SIG-M5 treated with dmso at 0.1 percent for 504 hours (cell line): ENCODE measurements around the gene PDE4D.

Experiments
- DNase-seq: peaks from one replicate; lab custom pipeline; 2025; ENCODE audit not compliant: unreplicated experiment; lab: John Stamatoyannopoulos, UW

The PDE4D gene

GRCh38 chr5:59661954-59662615 lies 231.4 kb downstream of the PDE4D start:
- DNase-seq: no peak

- no peak for DNase-seq
Observed at GRCh38 chr5:59661311-59661710, 232.2 kb downstream of the PDE4D start.

GRCh38 chr5:59660737-59661136 lies 232.8 kb downstream of the PDE4D start:
- DNase-seq: no peak

DNA sequence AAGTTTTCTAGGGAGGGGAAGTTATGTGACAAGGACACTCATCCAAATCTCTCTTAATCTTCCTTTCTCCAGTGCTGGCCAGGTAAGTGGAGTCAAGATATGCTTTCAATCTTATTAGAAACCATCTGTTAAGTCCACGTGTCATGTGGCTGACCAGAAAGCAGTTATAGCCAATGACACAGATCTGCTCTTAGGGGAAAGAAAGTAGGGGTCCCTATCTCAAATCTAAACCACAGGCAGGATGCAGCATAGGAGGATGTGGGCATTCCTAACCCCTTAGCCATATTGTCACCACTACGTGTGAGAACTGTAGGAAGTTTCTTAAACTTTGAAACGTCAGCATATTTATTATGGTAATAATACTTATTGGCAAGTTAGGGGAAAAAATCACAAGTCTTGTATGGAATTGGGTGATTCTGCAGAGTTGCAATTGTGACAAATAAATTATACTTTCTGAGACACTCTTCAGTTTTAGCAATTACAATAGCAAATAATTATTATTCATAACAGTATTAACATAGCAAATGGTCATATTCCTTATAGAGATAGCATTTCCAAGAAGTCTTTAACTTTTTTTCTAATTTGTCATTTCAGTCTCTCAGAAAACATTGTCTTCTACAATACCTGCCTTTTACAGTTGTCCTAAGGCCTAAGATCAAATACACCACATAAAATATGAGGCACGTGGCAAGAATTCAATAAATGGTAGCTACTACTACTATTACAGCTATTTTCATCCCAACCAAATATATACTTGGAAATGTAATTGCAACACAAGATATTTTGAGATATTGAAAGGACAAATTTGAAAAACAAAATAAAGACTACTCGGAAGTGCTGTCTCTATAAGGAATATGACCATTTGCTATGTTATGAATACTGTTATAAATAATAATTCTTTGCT lies 236.9 kb downstream of the PDE4D start:
- no peak for DNase-seq

DNA sequence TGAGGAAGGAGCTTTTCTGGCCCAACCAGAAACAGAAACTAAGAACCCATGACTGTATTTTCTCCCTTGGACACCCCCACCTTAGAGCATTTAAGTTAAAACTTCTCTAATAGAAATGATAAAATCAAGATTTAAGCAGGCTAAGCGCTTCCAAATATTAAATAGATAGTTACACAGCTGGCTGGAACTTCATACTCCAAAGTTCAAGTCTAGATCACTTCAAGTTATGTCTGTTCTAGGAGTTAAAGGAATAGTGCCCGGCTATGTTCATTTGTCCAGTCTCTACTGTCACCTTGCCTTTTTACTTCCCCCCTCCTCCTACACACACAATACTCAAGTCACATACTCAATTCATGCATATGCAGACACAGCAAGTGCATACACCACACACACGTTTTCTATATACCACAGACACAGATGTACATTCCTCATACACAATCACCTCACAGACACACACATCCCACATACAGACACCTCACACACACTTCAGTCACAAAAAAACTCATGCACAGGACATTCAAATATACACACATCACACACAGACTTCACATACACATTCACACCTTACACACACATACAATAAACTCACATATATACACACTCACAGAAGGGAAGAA lies 237.7 kb downstream of the PDE4D start:
- no peak for DNase-seq

- DNase-seq: no peak
Observed at GRCh38 chr5:59654691-59655090, 238.8 kb downstream of the PDE4D start.

GRCh38 chr5:59652449-59652848 lies 241.1 kb downstream of the PDE4D start:
- DNase-seq: no peak

DNA sequence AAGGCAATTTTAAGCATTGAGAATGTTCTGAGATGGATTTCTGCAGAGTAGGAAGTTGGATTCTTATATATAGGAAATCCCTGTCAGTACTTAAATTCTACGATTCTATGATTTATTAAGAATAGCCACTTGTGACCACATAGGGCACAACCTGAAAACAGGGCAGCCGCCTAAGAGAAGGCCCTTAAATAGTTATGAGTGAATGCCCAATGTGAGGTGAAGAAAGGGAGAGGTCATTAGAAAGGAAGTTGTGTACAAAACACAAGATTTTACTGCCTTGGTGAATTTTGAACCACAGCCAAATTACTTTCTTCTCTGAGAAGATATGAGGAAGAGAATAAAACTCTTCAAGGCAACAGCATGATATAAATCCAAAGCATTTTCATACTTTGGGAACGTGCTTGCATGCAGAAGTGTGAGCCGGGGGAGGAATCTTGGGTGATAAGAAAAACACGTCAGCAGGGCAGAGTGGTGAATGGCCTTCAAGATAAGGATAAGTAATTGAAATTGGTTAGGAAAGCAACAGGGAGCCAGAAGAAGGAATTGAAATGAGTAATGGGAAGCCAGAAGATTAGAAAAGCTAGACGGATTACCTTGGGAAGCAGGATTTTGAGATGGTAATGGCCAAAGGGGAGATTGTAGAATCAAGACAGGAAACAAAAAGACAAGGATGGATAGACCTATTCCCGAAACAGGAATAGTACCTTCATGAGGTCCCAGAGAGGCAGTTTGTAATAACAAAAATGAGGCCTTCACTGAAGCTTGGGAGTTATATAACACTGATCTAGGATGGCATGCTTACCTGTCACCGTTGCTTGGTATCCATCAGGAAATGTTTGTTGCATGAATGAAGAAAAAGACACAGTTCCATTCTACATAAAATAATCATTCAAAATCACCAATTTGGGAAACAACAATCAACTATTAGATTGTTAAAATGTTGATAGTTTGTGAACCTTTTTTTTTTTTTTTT lies 244.3 kb downstream of the PDE4D start:
- no peak for DNase-seq

DNA sequence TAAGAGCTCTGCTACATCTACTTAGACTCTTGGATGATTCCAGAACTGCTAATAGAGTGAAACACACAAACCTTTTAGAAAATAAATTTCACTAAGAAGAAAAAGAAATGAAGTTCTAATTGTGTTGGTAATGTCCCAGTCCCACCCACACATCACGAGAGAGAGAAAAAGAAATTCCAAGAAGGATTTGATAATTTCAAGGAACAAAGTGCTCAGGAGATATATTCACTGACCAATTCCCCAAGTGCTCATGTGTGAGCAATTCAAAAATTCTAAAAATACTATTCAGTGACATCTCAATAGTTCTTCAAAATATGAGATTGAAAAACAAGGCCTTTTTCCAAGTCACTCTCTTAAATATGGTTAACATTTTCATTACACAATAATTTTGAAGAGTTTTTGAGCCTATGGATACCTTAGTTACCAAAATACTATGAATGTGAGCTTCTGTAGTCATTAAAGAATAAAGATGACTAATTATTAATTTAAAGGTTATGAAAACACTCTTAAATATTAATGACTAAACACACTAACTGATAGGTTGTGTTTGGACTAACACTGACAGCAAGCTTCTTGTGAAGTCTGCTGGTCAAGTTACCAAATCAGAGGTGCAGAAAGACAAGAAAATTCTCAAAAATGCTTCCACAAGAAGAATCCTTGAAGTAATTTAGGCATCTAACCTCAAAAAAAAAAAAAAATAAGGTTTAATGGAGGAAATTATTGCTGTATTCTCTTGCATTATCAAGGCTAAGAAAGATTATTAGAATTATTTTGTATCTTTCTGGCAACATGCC lies 245.3 kb downstream of the PDE4D start:
- no peak for DNase-seq

- DNase-seq: no peak
Observed at GRCh38 chr5:59645380-59645779, 248.1 kb downstream of the PDE4D start.

- no peak for DNase-seq
Observed at GRCh38 chr5:59640411-59640810, 253.1 kb downstream of the PDE4D start.

DNA sequence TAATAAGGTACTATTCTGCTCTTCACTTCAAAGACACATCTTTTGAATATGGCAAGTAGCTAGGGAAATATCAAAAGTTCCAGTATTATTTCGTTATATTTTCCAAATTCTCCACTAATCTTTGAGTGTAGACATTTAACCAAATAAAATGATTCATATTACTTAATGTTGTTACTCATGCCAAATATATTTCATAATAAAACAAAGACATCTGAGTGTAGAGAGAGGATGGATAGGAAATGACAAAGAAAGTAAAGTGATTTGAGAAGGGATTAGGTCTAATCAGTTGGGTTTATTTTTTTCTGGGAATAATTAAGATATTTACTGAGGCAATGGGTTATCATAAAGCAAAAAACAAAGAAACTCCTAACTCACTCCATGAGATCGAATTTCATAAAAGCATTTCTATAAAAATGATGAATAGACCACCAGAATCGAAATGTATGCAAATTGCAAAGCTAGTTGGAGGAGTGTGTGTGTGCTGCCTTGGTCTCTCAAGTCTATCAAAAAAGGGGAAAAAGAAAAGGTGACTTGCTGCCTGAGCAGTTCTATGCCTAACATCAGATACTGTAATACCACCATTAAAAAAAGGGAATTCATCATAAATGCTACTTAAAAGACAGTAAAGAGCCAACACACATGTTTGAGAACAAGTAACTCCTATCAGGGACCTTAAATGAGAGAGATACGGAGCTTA lies 255.5 kb downstream of the PDE4D start:
- no peak for DNase-seq

- DNase-seq: no peak
Observed at GRCh38 chr5:59629561-59629960, 264.0 kb downstream of the PDE4D start.

DNA sequence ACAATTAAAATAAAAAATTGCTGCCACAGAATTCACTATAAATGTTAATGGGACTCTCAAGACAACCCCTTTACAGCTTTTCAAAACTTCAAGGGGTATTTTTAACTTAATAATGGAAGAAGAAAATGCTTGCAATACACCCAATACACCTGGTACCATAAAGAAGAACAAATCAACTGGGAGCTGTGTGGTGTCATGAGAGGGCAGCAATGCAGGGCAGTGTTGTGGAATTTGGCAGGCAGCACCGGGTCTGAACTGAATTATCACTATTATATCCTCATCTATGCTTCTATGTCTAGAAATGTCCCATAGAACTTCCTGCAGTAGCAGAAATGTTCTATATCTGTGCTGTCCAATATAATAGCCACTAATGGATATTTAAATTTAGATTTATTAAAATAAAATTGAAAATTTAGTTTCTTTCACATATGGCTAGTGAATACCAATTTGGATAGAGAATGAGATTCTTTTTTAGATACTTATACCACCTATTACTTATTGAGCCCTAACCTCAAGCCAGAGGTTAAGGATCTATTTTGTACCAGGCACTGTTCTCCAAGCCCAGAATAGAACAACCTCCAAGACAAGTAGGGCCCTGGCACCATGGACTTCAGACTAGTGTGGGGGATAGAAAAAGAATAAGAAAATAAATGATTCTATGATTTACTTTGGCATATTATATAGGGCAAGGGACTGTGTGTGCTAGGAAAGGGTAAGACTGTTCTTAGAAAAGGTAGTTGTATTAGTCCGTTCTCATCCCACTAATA lies 265.3 kb downstream of the PDE4D start:
- no peak for DNase-seq

DNA sequence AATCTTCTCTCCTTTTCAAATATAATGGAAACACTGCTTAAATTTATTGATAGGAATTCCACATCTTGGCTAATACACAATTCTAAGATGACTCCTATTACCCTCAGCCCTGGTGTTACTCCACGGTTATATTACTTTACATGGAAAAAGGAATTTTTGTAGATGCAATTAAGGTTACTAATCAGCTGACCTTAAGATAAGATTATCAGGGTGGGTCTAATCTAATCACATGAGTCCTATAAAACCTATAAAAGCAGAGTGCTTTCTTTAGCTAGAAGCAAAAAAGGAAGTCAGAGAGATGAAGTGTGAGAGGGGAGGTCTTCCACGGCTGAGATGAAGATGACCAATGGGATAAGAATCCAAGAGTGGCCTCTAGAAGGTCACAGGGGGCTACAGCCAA lies 268.6 kb downstream of the PDE4D start:
- DNase-seq: no peak

GRCh38 chr5:59622848-59623247 lies 270.7 kb downstream of the PDE4D start:
- no peak for DNase-seq

DNA sequence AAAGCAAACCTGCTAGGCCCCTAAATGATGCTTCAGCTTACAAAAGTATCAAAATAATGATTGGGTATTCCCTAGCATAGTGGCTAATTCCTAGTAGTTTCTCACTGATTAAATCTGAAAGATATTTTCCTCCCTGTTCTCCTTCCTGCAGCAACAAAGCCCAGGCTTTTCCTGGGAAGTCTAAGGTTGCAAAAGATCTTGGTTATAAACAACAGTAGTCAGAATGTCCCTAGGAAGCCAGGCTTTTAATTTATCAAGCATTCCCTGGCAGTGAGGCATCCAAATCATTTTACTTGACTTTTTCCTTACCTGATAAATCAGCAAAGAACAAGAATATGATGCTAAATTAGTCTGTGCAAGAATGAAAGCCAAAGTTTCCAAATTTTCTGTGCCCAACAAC lies 272.0 kb downstream of the PDE4D start:
- no peak for DNase-seq

GRCh38 chr5:59620535-59621212 lies 272.9 kb downstream of the PDE4D start:
- DNase-seq: peak; percentile 11
